Measurements from ENCODE around the gene ITPRIP.

ITPRIP gene, protein sequence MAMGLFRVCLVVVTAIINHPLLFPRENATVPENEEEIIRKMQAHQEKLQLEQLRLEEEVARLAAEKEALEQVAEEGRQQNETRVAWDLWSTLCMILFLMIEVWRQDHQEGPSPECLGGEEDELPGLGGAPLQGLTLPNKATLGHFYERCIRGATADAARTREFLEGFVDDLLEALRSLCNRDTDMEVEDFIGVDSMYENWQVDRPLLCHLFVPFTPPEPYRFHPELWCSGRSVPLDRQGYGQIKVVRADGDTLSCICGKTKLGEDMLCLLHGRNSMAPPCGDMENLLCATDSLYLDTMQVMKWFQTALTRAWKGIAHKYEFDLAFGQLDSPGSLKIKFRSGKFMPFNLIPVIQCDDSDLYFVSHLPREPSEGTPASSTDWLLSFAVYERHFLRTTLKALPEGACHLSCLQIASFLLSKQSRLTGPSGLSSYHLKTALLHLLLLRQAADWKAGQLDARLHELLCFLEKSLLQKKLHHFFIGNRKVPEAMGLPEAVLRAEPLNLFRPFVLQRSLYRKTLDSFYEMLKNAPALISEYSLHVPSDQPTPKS

DNA sequence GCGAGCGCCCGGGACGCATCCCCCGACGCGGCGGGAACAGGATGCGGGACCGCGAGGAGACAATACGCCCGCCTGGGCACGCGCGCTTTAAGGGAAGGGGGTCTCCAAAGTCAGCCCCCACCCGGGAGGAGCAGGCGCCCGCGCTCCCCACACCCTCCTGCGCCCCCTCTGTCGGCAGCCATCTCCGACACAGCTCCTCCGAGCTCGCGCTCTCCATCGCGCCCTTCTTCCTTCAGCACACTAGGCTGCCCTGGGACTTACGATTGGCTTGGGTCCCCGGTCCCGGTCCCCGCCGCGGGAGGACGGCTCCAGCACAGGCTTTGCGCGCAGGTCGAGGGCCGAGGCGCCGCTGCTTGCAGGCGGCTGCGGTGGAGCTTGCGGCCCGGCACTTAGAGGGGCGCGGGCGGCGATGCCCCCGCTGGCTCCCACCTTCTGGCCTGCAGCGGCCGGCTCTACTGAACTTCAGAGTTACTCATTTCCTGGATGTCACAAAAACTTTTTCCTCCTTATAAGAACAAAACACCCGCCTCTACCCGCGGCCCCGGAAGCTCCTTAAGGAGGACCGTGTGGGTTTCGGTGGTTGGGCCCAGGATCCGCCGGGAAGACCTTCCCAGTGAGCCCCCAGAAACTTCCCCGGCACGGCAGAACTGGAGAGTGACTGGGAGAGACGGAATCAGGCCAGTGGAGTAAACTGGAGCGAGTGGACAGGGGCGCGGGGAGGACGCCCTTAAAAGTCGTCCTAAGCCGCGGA is at the start of gene ITPRIP:
Gene ITPRIP, minus strand, starts transcription at position 481 of the 751 bp plus-strand sequence. CDS start 22,414 bp downstream, outside the sequence.
- DNase-seq (ENCODE audit: low read depth, low spot score), result no peak

DNA sequence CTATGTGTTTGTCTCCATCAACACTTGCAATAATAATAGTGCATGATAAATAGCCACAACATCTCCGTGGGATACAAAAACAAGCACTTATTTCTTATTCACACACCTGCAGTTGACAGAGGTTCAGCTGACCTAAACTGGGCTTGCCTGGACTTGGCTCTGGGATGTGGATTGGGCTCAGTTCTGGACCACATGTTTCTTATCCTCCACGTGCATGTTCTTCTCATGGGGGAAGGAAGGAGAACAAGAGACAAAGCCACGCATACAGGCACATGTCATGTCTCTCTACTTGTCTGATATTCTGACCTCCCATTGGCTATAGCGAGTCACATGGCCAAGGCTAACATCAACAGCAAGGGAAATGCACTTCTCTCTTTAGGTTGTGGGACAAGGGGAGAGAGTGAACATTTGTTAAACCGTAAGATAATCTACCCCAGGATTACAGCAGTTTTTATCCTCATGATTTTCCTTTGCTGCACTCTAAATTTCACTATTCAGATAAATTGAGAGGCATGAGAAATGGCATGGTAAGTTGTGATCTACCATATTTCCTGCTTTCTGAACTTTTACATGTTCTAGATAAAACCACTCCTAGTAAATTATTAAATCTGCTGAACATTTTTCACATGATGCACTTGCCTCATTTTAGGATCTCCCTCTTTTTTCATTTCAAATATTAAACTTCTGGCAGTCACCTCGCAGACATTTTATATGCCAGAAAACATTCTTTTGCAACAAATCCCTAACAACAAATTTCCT is 49.0 kb upstream of the ITPRIP start:
- DNase-seq (ENCODE audit: low read depth, low spot score), result no peak

DNA sequence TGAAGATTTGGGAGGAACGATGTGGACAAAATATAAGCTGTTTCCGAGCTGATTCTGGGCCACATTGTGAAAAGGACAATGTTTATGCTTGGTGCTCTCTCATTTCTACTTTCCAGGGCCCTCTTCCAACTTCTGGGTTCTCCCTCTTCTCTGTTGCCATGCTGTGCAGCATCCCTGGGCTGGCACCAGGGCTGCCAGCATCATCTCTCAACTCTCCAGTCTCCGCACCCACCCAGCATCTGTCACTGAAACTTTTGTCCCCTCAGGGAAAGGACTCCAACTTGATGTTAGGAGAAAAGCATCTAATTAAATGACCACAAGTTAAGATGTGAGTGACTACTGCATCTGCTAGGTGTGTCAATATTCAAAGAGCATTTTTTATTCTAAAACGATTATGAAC is 42.1 kb upstream of the ITPRIP start:
- DNase-seq (ENCODE audit: low read depth, low spot score), result no peak

DNA sequence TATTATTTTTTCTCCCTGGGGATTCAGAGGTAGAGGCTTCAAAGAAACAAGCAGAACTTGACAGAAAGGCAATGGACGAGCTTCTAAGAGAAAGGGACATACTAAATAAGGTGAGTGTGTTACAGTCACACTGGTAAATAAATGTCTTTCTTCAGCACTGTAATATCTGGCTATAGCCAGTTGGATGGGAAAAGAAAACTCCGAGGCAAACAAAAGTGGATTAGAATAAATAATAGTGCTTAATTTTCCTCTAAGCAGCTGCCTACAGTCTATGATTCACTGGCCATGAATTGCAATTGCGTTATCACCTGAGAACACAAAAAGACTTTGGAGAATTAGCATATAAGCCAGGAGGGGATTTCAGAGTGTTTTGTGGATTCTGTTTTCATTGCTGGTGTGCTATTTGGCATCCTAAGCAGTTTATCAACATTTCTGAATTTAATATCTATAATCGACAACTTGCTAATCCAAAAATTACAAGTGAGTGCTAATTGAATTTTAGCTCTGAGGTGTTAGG is 38.6 kb upstream of the ITPRIP start:
- DNase-seq (ENCODE audit: low read depth, low spot score), result no peak

DNA sequence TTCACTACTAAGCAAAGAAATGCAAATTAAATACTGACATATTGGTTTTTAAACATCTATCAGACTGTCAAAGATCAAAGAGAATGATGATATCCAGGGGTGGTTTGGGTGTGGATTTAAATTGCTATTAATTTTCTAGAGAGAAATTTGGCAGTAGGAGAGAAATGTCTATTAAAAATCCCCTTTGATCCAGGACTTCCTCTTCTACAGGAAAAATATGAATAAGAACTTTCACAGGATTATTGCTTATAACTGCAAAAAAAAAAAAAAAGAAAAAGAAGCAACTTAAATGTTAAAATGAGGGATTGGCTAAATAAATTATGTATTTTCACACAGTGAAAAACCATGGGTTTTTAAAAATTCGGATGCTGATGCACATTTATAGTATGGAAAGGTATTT is 36.3 kb upstream of the ITPRIP start:
- DNase-seq (ENCODE audit: low read depth, low spot score), result no peak

DNA sequence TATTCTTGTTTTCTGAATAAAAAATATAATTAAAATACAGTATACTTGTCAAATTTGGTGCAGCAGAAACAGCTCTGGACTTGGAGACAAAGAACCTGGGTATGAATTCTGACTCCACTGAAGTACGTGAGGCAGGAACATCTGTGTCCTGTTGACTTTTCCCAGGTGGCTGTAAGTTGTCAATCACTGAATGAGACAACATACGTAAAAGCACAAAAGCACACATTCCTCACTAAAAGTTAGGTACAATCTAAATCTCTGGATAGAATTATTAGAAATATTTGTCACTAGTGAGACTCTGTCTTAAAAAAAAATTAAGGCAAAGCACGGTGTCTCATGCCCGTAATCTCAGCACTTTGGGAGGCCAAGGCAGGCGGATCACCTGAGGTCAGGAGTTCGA is 33.5 kb upstream of the ITPRIP start:
- DNase-seq (ENCODE audit: low read depth, low spot score), result no peak

DNA sequence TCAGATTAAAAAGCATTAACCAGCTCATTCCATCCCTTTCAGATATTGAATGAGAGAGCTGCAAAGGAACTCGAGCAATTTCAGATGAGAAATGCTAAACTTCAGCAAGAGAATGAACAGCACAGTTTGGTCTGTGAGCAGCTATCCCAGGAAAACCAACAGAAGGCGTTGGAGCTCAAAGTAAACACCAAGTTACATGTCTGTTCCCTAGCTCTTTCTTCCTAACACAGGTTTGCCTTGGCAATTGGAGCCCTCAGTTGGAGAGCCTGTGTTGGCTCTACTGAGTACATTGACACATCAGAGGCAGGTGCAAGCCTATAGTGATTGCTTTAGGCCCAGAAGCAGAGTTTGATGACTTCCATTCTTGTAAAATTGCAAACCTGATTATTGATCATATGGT is 30.1 kb upstream of the ITPRIP start:
- no peak for DNase-seq (ENCODE audit: low read depth, low spot score)

DNA sequence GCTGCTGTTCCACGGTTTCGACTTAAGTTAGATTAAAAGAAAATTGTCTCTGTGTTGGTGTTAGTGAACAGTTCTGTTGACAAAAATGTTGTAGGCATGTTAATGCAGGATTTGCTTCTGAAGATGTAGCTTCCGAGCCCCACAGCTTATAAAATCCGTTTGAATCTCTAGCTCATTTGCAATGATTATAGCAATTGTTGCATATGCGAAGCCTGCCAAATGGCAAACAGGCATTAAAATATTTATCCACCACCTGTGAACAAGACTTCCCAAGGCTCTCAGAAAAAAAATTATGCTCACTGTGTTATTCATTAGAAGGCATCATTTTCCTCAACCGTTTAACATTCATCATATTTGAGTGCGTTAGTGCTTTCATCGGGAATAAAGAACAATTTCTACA is 29.6 kb upstream of the ITPRIP start:
- DNase-seq (ENCODE audit: low read depth, low spot score), result no peak

DNA sequence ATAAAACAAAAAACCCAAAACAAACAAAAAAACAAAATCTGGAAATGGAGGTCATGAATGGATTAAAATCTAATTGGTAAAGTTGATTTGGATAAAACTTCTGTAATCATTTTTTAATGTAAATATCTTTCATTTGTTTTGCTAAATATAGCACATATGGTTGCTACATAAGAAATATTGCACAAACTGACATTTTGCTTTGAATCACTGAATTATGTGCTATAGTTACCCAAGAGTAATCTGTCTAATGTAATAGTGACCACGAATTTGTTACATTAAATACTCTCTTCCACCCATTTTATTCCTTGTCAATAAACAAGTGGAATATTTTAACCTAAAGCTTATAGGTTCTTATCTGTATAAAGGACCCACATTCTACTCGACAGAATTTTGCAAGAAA is 21.5 kb upstream of the ITPRIP start:
- no peak for DNase-seq (ENCODE audit: low read depth, low spot score)

DNA sequence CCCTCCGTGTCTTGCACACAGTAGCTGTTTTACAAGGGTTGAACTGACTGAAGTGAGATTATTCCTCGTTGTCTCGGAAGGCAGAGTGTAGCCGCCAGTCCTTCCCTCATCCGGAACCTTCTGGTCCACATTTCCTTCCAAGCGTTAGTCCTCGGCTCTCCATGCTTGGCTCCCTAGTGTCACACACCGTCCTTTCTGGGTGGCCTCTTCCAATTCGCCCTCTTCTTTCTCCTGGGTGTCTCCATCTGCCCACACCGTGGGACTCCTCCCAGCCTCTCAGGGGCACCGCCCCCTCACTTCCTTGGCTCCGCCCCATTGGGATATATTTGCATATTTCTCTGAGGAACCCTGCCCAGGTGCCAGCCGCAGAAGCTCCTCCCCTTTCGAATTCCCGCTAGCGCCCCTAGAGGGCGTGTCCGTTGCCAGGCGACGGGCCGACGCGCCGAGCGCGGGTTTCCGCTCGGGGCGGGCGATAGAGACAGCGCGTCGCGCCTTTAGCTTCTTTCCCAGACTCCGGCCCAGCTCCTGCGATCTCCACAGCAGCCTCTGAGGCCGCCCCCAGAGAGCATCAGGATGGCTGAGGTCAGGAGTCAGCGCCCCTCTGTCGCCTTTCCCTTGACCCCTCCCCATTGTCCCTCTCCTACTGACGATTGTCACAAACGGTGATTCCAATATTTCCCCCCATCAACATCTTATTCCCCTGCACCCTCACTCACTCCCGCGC is 15.2 kb upstream of the ITPRIP start, which contains the start of gene CFAP58:
Gene CFAP58, plus strand, starts transcription at position 509 of the 724 bp plus-strand sequence. Its CDS starts 65 bp downstream, at position 574.
- DNase-seq (ENCODE audit: low read depth, low spot score), result no peak

DNA sequence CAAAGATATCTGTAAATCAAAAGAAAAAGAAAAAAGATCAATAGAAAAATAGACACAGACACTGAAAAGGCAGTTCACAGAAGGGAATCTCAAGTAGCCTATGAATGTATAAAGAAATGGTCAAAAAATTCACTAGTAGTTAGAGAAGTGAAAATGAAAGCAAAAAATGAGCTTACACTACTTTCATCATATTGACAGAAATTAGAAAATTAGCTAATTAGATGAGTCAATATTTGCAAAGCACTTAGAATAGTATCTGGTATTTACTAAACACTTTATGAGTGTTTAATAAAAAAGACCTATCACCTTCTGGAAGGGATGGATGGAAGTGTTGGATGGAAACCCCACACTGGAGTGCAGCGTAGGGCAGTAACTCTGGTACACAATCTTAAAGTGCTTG is 13.7 kb upstream of the ITPRIP start:
- DNase-seq (ENCODE audit: low read depth, low spot score), result no peak

DNA sequence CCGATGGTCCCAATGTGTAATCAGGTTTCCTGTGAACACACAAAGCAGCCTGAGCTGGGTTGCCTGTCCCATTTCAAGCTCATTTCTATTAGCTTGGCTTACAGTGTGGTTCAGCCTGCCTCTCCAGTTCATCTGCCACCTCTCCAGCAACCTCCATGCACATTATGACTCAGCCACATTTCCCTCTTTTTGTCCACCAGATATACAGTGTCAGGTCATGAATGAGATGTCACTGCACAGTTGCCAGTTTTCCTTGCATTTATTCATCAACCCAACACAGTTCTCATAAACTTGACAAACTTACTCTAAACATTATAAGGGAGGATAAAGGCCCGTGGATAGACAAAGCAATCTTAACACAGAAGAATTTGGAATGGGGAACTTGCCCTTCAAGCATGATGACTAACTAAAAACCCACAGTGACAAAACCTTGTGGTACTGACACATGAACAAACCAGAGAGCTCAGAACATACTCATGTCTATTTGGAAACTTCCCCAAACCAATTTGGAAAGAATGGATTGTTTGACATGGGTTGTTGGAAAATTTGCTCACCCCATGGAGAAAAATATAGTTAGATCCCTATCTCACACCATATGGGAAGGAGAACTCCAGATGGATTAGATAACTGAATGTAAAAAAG is 12.9 kb upstream of the ITPRIP start:
- no peak for DNase-seq (ENCODE audit: low read depth, low spot score)

DNA sequence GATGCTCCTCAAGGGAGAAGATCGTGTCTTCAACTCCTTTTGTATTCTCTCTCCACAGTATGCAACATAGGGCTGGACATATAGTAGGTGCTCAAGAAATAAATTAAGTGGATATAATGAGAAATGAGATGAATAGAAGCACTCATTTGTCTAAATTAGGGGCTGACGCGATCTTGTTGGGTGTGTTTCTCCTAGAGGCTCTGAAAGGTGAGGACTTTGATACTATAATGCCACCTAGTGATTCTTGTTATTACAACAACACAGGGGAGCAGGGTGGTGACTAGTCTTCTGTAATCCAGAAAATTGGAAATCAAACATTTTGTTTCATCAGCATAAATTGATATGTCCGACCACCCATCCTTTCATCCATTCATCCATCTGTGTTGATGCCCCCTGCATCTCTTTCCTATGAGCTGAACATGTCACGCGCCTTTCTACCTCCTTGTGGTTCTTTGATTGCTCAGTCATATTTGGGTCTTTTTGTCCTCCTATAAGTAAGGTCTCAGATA is 11.9 kb upstream of the ITPRIP start:
- no peak for DNase-seq (ENCODE audit: low read depth, low spot score)

DNA sequence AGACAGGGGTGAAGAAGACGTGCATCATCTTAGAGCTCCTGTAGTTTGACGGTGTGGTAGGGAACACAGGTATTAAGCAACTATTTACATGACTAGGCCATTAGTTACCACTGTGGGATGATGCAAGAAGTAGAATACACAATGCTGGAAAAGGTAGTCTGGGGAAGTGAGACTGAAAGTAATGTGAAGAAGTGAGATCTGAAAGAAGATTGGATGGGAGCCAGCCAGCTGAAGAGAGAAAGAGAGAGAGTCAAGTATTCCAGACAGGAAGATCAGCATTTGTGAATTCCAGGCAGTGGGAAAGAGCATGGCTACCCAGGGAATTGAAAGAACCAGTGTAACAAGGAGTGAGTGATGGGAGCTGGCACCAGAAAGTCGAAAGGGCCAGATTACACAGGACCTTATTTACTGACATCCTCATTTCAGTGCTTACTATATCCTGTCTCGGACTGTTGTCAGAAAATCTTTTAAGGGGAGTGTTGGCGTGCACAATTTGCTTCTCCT is 11.4 kb upstream of the ITPRIP start:
- no peak for DNase-seq (ENCODE audit: low read depth, low spot score)

DNA sequence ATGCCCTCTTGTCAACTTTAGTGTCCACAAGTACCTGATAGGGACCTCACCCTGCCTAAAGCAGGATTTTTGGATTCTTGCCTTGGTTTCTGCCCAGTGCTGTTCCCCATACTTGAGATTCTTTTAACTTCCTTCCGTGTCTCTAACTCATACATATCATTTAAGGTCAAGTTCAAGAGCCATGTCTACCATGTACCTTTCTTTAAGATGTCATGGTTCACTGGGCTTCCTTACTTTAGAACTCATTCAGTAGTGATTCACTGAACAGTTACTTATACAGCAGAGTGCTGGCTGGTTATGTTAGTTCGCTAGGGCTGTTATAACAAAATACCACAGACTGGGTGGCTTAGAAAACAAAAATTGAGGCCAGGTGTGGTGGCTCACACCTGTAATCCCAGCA is 10.3 kb upstream of the ITPRIP start:
- DNase-seq (ENCODE audit: low read depth, low spot score), result no peak

DNA sequence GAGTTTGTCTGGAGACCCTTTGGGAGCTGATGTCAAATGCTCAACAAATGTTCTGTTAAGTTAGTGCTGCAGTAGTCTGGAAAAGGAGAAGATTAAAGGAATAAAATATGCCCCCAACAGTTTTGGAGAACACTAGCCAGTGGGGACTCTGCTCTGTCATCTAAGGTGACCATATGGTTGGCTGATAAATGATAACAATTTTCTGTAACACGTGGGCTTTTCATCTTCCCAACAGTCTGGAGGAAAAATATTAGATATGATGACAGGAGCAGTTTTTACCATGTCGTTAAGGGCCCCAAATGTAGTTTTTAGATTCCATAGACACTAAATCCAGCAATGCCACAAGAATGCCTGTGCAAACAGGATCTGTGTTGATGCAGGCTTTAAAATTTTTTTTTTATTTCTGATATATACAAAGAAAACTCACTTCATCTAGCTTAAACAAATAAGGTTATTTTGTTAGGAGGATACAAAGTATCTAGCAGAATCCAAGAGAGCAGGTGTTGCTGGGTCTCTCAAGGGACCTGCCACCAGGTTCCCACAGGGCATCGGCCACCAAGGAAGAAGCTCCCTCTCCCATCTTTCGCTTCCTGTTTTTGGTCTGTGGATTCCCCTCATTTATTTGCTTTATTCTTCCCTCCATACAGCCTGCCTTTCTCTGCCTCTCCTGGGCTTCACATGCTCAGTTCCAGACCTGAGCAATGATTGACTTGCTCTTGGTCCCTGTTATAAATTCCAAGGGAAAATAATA is 9.2 kb upstream of the ITPRIP start:
- no peak for DNase-seq (ENCODE audit: low read depth, low spot score)

DNA sequence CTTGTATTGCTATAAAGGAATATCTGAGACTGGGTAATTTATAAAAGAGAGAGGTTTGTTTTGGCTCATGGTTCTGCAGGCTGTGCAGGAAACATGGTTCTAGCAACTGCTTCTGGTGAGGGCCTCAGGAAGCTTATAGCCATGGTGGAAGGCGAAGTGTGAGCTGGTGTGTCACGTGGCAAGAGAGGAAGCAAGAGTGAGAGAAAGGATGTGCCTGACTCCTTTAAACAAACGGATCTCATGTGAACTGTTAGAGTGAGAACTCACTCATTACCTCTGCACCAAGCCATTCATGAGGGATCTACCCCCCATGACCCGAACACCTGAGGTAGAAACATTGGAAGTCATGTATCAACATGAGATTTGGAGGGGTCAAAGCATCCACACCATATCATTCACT is 7.7 kb upstream of the ITPRIP start:
- DNase-seq (ENCODE audit: low read depth, low spot score), result no peak

DNA sequence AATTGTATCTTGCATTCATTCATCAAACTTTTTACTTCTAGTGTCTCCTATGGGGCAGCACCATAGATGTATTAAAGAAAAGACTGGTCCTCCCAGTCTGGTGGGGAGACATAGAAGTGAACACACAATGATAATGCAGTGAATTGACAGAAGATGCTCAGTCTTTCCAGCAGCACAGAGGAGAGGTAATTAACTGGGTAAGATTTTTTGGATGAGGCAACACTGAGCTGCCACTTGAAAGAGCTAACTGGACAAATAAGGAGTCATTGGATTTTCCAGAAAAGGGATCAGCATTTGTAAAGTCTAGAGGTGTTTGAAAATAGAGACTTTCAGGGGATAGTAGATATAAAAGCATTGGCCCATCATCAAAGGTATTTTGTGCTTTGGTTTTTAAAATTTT is 7.2 kb upstream of the ITPRIP start:
- DNase-seq (ENCODE audit: low read depth, low spot score), result no peak

DNA sequence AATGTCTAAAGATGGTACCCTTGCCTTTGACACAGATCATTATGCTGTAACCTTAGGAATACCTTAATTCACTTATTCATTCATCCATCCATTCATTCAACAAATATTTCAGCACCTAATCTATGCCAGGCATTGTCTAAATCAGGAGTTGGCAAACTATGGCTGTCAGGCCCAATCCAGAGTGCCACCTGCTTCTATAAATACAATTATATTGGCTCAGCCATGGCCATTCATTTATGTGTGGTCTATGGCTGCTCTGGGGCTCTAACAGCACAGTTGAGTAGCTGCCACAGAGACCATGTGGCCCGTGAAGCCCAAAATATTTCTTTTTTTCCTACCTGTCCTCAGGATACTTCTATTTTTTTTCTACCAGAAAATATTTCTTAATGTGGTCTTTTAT is 6.0 kb upstream of the ITPRIP start:
- no peak for DNase-seq (ENCODE audit: low read depth, low spot score)
